D341Med (cell line): ENCODE measurements around the gene ST6GALNAC4.
"Not testable (repeated sequence)": the region's sequence is repeated elsewhere in the genome, so short reads cannot be mapped to it uniquely, and the experiment has no call there.

ENCODE experiments used
- DNase-seq: peaks from one replicate; pipeline ENCODE4 v3.0.0; 2012; ENCODE audit warnings: low spot score

Gene ST6GALNAC4

DNA sequence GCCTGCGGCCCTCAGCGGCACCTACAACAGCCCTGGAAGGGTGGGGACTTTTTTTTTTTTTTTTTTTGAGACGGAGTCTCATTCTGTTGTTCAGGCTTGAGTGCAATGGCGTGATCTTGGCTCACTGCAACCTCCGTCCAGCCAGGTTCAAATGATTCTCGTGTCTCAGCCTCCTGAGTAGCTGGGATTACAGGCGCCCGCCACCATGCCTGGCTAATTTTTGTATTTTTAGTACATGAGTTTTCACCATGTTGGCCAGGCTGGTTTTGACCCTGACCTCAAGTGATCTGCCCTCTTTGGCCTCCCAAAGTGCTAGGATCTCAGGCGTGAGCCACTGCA is 46.7 kb downstream of the ST6GALNAC4 start:
- not testable (repeated sequence) for DNase-seq

DNA sequence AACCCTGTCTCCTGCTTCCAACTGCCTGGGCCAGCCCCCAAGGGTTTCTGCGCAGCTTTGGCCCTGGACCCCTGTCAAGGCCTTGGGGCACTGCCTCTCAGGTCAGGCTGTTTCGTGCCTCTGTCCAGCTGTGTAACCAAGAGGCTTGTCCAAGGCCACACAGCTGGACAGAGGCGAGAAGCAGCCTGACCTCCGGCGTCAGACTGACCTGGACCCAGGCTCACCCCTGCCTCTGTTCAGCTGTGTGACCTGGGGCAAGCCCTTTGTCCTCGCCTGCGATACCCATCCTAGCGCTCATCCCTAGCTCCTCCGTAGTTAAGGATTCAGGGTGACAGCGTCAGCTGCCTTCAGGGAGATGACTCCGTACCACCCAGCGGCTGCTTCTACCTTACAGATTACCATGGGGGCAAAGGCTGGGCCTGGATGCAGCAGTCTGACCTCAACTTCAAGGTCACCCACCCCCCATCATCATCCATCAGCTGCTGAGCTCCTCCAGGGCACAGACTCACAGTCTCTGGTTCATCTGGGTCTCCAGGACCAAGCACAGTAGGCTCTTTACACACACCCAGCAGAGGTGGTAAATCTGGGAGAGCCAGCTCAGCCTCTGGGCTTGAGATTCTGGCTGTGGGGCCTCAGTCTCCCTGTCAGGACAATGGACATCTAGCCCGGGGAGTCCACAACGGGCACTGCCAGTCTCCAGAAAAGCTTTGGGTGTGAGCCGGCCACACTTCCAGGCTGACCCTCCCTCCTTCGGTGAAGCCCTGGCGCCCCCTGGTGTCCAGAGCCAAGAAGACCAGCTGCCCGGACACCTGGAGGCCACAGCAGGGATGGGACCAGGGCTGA is 47.3 kb downstream of the ST6GALNAC4 start:
- peak; percentile 90 for DNase-seq

DNA sequence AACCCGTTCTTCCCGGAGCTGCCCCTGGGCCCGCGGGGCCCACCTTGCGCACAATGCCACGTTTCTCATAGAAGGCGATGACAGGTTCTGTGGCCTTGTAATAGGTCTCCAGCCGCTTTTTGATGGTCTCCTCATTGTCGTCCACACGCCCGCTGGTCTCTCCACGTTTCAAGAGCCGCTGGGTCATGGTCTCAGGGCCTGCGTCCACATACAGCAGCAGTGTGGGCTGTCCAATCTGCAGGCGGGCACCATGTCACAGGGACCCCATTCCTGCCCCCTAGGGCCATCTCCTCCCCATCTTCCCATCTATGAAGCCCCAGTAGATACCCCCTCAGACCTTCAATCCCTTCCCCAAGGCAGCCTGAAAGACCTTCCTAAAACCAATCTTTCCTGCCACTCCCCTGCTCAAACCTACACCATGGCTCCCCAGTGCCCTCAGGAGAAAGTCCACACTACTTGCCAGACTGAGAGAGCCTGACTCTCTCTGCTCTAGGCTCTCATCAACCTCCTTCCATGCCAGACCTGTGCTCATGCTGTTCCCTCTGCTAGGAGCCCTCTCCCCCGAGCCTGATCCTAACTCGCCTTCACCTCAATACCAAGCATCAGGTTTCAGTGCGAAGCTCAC is 48.5 kb downstream of the ST6GALNAC4 start:
- DNase-seq, result no peak

DNA sequence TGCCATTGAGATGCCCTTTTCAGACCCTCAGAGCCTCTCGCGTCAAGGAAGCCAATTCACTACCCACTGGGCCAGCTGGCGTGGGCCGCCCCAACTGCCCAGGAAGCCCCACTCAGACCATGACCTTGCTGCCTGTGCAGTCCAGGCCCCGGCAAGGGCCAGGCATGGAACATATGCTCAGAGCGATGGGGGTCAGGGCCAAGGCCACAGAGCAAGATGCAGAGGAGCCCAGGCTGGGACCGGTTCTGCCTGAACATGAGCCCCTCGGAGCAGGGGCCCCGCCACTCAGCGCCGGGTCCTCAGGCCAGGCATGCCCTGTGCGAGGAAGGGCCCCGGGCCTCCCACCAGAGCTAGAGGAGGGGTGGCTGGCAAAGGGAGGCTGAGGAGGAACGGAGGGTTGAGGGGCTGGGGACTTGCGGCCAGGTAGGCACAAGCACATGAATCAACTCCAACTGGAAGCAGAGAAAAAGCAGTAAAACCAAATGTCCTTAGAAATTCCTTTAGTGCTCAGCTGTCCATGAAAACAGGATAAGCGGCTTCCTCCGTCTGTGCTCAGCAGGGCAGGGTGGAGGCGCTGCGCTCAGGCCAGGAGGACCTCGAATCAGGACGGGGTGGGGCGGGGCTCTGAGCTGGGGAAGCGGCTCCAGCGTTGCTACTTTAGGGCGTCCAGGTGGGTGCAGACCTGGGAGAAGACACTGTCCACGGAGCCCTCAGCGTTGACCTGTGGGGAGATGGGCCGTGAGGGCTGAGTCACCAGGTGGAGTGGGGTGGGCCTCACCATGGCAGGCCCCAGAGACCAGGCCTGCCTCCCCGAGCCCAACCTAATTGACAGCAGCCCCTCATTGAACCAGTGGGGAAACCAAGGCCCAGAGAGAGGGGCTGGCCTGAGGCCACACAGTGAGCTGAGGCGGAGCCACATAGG is 49.2 kb downstream of the ST6GALNAC4 start:
- no peak for DNase-seq

DNA sequence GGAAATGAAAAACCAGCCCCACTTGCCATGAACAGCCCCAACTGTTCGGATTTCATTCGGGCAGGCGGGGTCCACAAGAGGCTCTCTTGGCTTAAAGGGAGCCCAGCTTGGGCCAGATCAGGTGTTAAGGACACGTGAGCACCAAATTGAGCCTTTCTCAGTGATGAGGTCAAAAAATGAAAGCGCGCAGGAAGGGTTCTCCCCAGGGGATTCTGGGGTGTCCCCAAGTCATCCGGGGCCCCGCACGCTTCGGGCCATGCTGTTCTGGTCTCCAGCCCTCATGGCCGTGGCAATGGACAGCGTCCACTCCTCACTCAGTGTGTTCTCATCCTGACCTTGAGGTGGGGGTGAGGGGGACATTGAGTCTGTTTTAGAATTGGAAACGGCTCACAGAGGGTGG is 50.3 kb downstream of the ST6GALNAC4 start:
- DNase-seq, result no peak

DNA sequence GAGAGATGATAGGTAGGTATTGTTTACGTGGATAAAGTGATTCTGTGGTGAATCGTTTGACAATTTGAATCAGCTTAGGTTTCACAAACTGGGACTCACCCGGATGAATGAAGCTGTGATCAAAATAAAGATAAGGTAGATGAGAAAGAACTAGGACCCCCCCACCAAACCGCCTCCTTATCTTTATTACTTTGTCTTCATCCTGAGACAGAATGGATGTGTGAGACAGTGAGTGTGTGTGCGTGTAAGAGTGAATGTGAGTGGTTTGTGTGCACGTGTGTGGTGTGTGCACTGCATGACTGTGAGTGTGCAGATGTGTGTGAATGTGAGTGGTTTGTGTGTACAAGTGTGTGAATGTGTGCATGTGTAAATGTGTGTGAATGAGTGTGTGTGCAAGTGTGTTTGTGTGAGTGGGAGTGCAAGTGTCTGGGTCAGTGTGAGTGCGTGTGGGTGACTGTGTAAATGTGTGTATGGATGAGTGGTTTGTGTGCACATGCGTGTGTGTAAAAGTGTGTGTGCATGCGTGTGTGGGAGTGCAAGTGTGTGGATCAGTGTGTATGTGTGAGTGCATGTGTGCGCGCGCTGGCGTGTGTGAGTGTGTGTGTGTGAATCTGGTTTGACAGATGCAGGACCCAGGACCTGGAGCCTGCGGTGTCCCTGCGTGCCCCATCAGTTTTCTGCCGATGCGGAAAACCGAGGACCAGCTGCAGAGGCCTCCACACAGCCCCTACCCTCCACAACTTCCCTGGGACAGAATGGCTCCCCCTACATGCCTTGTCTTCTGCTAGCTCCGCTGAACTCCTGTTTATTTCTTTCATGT is 51.0 kb downstream of the ST6GALNAC4 start:
- DNase-seq, result no peak

DNA sequence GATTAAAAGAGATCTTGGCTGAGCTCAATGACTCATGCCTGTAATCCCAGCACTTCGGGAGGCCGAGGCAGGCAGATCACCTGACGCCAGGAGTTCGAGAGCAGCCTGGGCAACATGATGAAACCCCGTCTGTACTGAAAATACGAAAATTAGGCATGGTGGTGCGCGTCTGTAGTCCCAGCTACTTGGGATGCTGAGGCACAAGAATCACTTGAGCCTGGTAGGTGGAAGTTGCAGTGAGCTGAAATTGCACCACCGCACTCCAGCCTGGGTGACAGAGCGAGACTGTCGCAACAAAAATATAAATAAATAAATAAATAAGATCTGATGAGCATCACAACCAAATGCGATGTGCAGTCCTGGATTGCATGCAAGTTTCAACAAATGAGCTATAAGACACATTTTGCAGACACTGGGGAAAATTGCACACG is 53.6 kb downstream of the ST6GALNAC4 start:
- DNase-seq, result no peak

DNA sequence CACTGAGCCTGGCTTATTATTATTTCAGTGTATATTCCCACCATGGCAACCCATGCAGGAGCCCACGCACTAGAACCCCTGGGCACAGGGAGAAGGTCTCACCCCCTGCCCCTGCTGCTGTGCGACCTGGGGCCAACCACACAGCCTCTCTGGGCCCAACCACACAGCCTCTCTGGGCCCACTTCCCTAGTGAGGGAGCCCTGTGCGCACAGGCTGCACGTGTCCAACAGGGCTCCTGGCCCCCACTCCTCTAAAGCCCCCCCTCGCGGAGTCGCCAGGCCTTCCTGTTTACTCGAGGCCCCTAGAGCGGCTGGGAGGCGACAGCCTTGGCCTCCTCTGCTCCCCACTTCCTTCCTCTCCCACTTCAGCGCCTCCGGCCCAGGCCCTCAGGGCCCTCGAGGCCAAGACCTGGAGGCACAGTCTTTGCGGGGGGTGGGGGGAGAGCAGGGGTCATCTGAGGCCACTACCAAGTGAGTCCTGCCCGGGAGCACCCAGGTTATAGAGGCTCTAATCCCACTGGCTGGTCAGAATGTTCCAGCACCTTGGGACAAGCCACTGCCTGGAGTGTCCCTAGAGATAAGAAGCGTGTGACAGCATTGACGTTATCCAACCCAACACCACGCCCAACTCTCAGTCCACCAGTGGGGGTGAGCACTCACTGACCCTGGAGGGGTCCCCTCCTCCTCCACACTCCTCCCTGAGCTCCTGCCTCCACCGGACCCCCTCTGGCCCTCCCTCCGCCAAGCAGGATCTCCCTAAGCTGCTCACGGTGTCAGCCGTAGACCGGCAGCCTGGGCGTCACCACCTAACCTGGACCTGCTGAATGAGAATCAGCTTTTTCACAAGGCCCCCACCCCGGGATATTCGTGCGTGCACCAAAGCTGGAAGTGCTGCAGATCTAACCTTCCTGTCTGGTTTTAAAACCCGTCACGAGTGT is 54.5 kb downstream of the ST6GALNAC4 start:
- no peak for DNase-seq

DNA sequence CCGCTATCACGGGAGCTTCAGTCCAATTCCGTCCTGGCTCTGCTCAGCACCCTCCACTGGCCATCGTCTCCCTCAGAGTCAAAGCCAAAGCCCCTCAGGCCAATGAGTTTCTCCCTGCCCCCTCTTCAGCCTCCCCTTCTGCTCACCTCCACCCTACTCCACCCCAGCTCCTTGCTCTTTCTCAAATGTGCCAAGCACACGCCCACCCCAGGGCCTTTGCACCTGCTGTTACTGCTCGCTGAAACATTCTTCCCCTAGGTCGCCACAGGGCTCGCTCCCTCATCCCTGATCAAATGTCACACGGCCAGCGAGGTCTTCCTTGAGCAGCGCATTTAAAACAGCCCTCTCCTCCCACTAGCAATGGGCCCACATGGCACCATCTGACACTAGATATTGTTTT is 56.1 kb downstream of the ST6GALNAC4 start:
- DNase-seq, result no peak

DNA sequence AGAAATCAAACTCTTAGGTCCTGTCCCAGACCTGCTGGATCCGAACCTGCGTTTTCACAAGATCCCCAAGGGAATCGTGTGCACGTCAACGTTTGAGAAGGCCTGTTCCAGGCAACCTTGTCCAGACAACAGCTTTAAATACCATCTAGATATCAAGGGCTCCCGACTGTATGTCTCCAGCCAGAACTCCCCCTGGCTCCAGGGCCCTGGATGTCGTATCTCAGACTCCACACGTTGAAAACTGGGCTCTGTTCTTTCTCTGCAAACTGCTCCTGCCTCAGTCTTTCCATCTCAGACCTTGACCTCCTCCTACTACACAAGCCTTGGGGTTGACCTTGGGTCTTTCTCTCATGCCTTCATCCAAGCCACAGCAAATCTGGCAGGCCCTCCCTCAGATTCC is 56.6 kb downstream of the ST6GALNAC4 start:
- no peak for DNase-seq

DNA sequence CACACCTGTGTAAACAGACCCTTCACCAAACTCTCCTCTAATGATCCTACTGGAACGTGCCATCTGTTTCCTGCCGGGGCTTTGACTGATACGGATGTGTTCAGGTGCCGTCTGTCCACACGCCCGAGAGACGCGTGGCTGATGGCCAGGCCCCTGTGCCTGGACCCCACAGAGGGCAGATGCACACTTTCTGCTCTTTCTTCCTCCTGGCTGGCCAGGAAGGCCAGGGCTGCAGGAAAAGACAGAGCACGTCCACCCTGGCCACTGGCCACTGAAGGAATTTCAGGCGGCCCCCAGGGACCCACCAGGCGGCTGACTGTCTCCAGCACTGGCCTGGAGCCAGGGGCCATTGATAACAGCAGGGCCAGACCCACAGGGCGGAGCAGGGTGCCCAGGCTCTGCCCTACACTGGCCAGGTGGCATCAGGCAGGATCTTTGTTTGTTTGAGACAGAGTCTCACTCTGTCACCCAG is 58.8 kb downstream of the ST6GALNAC4 start:
- DNase-seq, result no peak
